GM21786 (cell line): ENCODE data around the gene TESK2.

Experiments used
- ATAC-seq: cut with Tn5 transposase; IDR thresholded peaks from one replicate; pipeline ENCODE4 v1.9.1; 2021; ENCODE audit not compliant: unreplicated experiment

The TESK2 gene

GRCh38 chr1:45306319-45306718 lies 184.6 kb downstream of the TESK2 start:
- ATAC-seq: no peak

DNA sequence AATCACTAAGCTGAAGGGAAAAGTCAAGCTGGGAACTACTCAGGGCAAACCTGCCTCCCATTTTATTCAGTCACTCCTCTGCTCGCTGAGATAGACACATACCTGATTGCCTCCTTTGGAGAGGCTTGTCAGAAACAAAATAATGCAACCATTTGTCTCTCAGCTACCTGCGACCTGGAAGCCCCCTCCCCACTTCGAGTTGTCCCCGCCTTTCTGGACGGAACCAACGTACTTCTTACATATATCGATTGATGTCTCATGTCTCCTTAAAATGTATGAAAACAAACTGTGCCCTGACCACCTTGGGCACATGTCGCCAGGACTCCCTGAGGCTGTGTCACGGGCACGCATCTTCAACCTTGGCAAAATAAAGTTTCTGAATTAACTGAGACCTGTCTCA lies 185.7 kb downstream of the TESK2 start:
- no peak for ATAC-seq

- ATAC-seq: no peak
Measured at GRCh38 chr1:45304311-45305081, 186.5 kb downstream of the TESK2 start.

DNA sequence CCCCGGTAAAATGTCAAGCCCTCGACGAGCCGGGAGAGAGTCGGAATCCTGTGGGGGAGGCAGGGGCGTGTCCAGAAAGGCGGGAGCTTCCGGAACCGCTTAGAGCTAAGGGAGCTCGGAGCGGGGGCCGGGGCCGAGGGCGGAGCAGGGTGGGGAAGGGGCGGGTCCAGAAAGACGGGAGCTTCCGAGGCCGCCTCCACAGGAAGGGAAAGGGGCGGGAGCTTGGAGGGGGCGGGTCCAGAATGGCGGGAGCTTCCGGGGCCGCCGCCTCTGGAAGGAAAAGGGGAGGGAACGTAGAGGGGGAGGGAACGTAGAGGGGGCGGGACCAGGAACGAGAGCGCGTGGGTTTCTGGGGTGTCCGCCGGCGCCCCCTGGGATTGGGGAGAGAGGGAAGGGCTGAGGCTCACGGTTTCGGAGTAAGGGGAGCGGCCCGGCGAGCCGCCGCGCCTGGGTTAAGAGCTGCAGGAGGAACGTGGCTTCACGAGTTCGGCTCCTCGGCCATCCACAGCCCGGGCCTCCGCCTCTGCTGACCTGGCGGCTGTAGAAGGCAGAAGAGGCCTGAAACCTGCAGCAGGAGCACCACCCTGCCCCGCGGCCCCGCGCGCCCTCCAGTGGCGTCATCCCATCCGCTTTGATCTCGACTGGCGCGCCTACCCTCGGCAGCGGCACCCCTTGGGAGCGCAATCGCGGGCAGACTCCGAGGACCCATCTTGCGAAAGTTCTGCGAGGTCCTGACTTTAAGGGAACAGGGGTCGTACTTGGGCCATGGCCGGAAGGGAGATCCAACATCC lies 187.2 kb downstream of the TESK2 start:
- ATAC-seq: peak; percentile 58

DNA sequence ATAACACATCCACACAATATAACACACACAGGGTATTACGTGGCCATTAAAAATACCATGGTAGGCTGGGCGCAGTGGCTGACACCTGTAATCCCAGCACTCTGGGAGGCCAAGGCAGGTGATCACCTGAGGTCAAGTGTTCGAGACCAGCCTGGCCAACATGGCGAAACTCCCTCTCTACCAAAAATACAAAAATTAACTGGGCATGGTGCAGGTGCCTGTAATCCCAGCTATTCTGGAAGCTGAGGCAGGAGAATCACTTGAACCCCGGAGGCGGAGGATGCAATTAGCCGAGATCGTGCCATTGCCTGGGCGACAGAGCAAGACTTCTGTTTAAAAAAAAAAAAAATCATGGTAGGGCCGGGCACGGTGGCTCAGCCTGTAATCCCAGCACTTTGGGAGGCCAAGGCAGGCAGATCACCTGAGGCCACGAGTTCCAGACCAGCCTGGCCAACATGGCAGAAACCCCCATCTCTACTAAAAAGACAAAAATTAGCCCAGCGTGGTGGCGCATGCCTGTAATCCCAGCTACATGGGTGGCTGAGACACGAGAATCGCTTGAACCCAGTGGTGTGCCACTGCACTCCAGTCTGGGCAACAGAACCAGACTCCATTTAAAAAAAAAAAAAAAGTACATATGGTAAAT lies 188.3 kb downstream of the TESK2 start:
- no peak for ATAC-seq

GRCh38 chr1:45300669-45300997 lies 190.3 kb downstream of the TESK2 start:
- ATAC-seq: no peak

DNA sequence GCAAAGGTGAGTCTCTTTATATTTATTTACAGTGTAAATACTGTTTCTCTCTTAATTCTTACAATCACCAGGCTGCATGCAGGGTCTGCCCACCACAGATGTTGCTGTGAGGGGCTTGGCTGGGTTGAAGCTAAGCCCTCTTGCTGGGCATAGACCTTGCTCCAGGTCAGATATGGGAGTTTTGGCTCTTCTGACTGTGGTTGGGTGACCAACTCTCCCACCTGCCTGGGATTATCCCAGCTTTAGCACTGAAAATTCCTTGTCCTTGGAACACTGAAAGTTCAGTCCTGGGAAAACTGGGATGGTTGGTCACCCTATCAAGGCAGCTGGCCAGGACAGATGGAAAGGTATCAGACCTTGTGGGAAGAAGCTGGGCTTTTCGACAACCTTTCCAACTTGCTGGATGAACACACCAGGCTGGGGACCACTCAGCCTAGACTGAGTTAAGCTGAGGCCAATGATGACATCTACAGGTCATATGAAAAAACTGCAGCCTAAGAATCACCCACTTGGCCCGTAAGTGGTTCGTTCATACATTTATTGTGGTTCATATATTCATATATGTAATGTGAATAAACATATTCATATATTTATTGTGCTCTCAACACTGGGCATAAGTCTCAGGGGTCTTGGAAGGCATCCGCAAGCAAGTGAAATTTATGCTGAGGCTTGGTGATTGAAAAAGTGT lies 190.8 kb downstream of the TESK2 start:
- no peak for ATAC-seq

- ATAC-seq: no peak
Measured at GRCh38 chr1:45299296-45299695, 191.7 kb downstream of the TESK2 start.

DNA sequence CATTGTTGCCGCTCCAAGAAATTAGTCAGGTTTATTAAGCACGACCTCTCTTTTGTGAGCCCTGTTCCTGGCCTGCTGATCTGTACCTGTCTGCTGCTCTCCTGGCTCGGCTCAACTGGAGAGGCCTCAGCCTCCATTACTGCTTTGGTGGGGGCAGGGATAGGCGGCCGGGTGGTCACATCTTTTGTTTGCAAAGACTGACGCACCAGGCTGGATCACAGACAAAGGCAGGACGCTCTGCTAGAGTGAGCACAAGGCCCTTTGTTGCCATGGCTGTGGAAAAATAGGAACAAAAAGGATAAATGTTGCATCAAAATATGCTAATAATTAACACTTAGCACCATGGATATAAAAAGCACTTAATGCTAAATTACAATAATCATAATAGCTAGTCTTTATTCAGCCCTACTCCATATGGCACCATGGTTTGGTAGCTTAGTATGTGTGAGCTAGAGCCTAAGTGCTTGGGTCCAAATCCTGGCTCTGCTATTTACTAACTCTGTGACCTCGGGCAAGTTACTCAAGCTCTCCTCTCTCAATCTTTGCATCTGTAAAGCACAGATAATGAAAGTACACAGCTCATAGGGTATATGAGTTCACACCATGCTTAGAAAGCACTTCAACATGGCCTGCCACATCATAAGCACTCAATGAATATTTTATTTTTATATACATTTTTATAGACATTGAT lies 193.2 kb downstream of the TESK2 start:
- no peak for ATAC-seq
